Memory B cell (primary cell): ENCODE results near the gene MAGED2.
A peak's percentile ranks its signal among the peaks of the same experiment; 100 is the strongest.
"Not testable (repeated sequence)": the region's sequence is repeated elsewhere in the genome, so short reads cannot be mapped to it uniquely, and the experiment has no call there.

ENCODE experiments used
- ATAC-seq: fragments of 150-1000 bp; cut with Tn5 transposase; 2 replicates; pipeline ENCODE4 v1.10.0; 2021; ENCODE audit warnings: low read depth, mild to moderate bottlenecking, moderate library complexity
- DNase-seq, 2 donors: peaks; one replicate each; pipeline ENCODE4 v3.0.0; 2022; ENCODE audit warnings: low spot score in 2 of 2
- H3K27ac Mint-ChIP-seq: one replicate; pipeline ENCODE4 v1.8.0; 2022; ENCODE audit warnings: mild to moderate bottlenecking, moderate library complexity, mixed read lengths
- H3K27me3 Mint-ChIP-seq: one replicate; pipeline ENCODE4 v1.8.0; 2022; ENCODE audit warnings: mixed read lengths
- H3K36me3 Mint-ChIP-seq: one replicate; pipeline ENCODE4 v1.8.0; 2022; ENCODE audit warnings: mild to moderate bottlenecking, mixed read lengths
- H3K4me1 Mint-ChIP-seq: one replicate; pipeline ENCODE4 v1.8.0; 2022; ENCODE audit warnings: mixed read lengths
- H3K4me3 Mint-ChIP-seq: one replicate; pipeline ENCODE4 v1.8.0; 2022; ENCODE audit warnings: mild to moderate bottlenecking, moderate library complexity, mixed read lengths
- H3K9me3 Mint-ChIP-seq: one replicate; pipeline ENCODE4 v1.8.0; 2022; ENCODE audit warnings: mixed read lengths

The MAGED2 gene, protein sequence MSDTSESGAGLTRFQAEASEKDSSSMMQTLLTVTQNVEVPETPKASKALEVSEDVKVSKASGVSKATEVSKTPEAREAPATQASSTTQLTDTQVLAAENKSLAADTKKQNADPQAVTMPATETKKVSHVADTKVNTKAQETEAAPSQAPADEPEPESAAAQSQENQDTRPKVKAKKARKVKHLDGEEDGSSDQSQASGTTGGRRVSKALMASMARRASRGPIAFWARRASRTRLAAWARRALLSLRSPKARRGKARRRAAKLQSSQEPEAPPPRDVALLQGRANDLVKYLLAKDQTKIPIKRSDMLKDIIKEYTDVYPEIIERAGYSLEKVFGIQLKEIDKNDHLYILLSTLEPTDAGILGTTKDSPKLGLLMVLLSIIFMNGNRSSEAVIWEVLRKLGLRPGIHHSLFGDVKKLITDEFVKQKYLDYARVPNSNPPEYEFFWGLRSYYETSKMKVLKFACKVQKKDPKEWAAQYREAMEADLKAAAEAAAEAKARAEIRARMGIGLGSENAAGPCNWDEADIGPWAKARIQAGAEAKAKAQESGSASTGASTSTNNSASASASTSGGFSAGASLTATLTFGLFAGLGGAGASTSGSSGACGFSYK

DNA sequence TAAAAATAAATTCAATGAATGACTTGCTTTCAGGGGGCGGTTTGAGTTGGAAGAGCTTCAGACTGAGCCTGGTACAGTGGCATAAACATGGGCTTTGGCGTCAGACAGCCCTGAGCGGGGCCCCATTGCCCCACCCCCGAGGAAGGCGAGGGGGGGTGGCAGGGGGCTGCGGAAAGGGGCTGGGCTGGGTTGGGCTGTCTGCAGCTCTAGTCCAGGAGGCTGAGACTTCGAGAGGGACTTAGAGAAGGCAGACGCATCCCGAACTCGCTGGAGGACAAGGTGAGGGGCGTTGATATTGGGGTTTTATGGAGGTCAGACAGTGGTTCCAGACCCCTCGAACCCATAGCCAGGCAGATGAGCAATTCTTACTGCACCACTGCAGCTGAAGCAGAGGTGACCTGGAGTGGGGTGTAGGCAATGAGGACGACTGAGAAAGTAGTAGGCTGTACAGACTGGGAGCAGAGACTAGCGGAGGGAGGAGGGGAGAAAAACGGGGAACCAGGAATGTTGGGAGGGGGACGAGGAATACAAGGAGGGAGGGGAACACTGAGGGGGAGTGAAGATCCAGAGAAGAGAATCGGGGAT is at the start of gene MAGED2:
Gene MAGED2 (plus strand): TSS at position 222 of the 585 bp plus-strand sequence. CDS start 1,587 bp downstream, outside the sequence.
- DNase-seq: no peak
- peaks cover 4% of the 10 kb centered on the region for H3K36me3 Mint-ChIP-seq
- peak within 1 kb of the TSS; percentile 89 for H3K27ac Mint-ChIP-seq
- H3K27me3 Mint-ChIP-seq: no peaks in the 10 kb centered on the region
- ATAC-seq: peak; percentile 31
- H3K4me1 Mint-ChIP-seq: peaks cover 21% of the 10 kb centered on the region
- H3K9me3 Mint-ChIP-seq: no peaks in the 10 kb centered on the region
- peak within 1 kb of the TSS; percentile 89 for H3K4me3 Mint-ChIP-seq

DNA sequence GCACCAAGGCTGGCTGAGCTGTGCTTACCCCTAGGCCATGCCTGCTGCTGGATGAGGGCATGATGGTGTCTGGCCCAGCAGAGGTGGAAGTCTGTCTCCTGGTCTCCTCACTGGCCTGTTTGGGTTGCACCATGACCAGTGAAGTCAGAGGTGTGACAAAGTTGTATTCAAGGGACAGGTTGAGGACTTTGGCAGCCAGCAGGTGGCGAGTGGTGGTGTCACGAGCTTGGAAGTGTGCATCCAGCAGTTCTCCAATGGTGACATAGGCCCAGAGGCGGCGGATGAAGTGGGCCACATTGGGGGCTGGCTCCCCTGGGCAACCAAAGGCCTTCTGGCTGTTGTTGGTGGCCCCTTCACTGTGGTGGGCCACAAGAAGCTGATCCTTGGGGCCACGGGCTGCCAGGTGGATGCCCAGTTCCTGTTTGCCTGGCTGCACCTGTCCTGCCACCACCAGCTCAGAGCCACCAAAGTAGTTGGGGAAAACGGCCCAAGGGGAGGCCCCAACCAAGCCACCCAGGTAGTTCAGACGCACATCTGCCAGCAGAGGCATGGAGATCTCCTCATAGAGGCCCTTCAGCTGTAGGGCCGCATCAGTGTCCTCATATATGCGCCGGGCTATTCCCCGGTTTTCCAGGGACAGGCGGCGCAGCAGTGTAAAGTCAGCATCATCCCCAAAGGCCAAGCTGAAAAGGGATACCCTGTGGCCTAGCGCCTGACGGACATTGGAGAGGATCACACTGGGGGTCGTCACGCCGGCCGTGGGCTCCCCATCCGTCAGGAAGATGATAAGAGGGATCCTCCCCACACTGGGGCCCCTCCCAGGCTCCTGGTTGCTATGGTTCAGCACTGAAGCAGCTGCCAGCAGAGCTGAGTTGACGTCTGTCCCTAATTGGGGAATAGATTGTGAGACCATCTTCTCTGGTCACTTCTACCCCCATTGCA is 49.2 kb upstream of the MAGED2 start:
- no peak overlapping the region for H3K27ac Mint-ChIP-seq

DNA sequence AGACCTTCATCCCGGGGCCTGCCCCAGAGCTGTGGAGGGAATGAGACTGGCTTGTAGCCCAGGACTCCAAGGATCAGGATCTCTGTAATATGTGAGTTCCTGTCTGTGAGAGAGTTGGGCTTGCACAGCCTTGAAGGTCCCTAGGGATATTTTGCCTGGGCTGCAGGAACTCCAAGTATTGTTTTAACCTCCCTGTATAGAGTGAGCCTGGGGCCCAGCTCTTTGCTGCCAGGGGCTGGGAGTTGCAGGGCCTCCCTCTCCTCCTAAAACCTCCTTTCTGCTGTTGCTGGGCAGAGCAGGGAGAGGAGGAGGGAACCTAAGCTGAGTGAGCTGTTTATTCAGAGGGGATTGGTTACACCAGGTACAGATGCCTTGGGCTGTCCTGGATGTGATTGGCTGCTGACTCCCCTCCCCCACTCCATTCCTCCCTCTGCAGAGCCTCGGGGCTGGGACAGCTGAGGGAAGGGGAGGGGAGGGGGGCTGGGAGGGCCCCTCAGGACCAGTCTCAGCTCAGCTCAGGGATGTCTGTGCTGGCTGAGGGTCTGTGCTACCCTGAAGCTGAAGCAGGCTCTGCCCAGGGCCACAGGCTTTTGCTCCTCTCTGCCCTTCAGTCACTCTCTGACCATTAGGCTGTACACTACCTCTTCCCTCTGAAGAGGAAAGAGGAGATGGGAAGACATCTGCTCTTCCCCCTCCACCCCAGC is 33.0 kb upstream of the MAGED2 start:
- H3K4me1 Mint-ChIP-seq, H3K9me3 Mint-ChIP-seq, ATAC-seq, H3K4me3 Mint-ChIP-seq, H3K27ac Mint-ChIP-seq, DNase-seq, H3K27me3 Mint-ChIP-seq, H3K36me3 Mint-ChIP-seq: not testable (repeated sequence)

More for the DNA sequence above, 49.2 kb upstream of the MAGED2 start:
- Mint-ChIP-seq H3K9me3 (peaks cover 5% of the 10 kb centered on the region), H3K4me1 (no peaks in the 10 kb centered on the region), H3K4me3 (no peak overlapping the region), H3K27me3 (peaks cover 8% of the 10 kb centered on the region), H3K36me3 (no peaks in the 10 kb centered on the region)
- DNase-seq (no peak), ATAC-seq (no peak)

DNA sequence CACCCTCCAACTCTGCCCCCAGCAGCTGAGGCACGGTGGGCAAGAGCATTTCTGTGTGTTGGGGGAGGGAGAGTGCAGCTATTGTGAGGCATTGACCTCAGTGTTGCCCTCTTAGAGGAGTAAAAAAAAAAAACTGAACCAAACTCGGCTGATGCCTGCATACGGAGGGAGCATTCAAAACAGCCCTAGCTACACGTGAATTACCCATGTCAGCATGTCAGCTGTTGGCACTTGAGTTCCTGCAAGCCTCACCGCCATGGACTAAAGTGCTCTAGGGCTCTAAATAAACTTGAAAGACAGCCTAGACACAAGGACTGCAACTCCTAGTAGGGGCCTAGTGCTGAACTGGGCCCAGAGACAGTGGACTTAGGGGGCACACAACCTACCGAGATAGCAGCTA is 31.5 kb upstream of the MAGED2 start:
- DNase-seq (no peak), ATAC-seq (no peak)
- Mint-ChIP-seq H3K9me3 (peaks cover 2% of the 10 kb centered on the region), H3K36me3 (peaks cover 4% of the 10 kb centered on the region), H3K27me3 (peaks cover 6% of the 10 kb centered on the region), H3K4me3 (no peak overlapping the region), H3K4me1 (no peaks in the 10 kb centered on the region), H3K27ac (no peak overlapping the region)

DNA sequence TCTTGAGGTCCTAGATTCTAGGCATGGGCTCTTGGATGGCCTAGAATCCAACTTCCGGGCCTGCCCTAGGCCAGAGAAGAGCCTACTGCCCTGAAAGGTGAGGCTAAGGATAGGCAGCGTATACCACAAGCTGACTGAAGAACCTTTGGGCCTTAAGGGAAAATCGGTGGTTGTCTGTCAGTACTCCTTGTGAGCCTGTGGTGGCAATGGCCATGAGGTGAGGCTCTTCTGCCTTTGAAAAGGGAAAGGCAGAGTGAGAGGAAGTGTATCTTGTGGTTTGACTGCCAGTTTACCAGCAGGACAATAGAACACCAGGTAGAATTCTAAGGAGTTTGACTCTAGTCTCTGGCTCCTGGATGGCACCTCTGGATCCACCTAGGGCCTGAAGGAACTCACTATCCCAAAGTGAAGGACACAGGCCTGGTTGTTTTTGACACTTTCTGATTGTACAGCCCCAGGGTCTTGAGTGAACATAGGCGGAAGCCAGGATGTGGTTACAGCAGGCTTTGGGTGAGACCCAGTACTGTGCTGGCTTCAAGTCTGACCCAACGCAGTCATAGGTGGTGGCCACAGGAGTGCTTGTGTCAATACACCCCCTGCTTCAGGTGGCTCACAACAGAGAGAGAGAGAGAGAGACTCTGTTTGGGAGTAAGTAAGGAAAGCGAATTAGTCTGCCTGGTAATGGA is 30.4 kb upstream of the MAGED2 start:
- ATAC-seq (no peak), DNase-seq (no peak)
- H3K27ac Mint-ChIP-seq: no peak overlapping the region
- H3K36me3 Mint-ChIP-seq: peaks cover 2% of the 10 kb centered on the region
- H3K27me3 Mint-ChIP-seq: peaks cover 3% of the 10 kb centered on the region
- H3K9me3 Mint-ChIP-seq: peaks cover under 1% of the 10 kb centered on the region
- H3K4me1 Mint-ChIP-seq: no peaks in the 10 kb centered on the region
- no peak overlapping the region for H3K4me3 Mint-ChIP-seq

DNA sequence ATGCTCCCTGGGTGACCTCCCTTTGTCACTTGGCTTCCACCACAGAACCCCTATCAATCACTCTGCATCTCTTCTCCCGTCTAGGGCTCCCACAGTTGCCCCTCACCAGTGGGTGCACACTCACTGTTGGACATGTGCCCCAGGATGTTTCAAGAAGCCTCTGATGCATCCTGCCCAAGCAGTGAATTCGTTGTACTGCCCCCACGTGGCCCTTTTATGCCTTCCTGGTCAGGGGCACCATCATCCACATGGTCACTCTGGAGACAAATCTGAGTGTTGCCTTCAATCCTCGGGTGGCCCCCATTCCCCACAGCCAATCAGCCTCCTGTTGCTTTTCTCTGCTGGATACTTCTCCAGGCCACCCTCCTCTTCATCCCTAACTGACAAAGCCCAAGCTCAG is 21.6 kb upstream of the MAGED2 start:
- H3K27ac Mint-ChIP-seq: no peak overlapping the region
- H3K27me3 Mint-ChIP-seq: peaks cover 7% of the 10 kb centered on the region

DNA sequence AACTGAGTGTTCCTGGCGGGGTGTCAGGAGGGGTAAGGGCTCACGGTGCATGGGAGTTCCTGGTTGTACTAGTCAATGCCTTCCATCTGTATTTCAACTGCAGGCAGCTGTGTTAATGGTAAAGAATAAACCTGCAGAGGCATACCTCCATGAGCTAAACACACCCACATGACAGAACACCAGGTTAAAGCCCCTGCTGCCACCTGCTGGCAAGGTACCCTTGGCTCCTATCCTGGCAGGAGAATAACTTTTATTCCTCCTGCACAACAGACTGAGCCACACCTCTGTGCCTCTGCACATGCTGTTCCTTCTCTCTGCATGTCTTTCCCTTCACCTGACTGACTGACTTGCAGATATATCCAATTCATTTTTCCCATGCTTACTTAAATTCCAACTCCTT is 20.6 kb upstream of the MAGED2 start:
- no peak overlapping the region for H3K27ac Mint-ChIP-seq
- no peaks in the 10 kb centered on the region for H3K36me3 Mint-ChIP-seq
- peak; percentile 69 for ATAC-seq
- H3K4me1 Mint-ChIP-seq: peaks cover 6% of the 10 kb centered on the region
- no peak overlapping the region for H3K4me3 Mint-ChIP-seq
- H3K9me3 Mint-ChIP-seq: no peaks in the 10 kb centered on the region
- peak in 1 of 2 donors; percentile 14 for DNase-seq
- H3K27me3 Mint-ChIP-seq: peaks cover 7% of the 10 kb centered on the region

More for the DNA sequence above, 21.6 kb upstream of the MAGED2 start:
- no peak overlapping the region for H3K4me3 Mint-ChIP-seq
- H3K4me1 Mint-ChIP-seq: peaks cover 6% of the 10 kb centered on the region
- no peaks in the 10 kb centered on the region for H3K9me3 Mint-ChIP-seq
- DNase-seq (no peak), ATAC-seq (no peak)
- H3K36me3 Mint-ChIP-seq: no peaks in the 10 kb centered on the region

DNA sequence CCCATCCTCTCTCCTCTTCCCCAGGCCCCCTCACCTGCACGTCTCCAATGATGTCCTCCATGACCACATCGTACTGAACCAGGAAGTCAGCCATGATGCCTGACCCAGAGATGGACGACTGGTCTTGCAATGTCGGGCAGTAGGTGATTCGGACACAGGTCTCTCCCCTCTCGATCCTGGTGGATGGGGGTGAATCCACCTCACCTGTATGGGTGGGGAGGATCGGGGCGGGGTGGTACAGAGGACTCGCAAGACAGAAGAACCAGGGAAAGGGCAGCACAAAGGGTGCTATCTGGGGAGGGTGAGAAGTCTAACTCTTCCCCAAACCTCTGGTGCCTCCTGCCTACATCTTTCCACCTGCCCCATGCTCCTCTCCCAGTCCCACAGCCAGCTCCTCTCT is 19.1 kb upstream of the MAGED2 start:
- H3K27me3 Mint-ChIP-seq: peaks cover 7% of the 10 kb centered on the region
- peaks cover 6% of the 10 kb centered on the region for H3K4me1 Mint-ChIP-seq
- no peak overlapping the region for H3K4me3 Mint-ChIP-seq
- no peaks in the 10 kb centered on the region for H3K9me3 Mint-ChIP-seq
- H3K36me3 Mint-ChIP-seq: no peaks in the 10 kb centered on the region
- no peak overlapping the region for H3K27ac Mint-ChIP-seq
- no peak for ATAC-seq
- DNase-seq: no peak

DNA sequence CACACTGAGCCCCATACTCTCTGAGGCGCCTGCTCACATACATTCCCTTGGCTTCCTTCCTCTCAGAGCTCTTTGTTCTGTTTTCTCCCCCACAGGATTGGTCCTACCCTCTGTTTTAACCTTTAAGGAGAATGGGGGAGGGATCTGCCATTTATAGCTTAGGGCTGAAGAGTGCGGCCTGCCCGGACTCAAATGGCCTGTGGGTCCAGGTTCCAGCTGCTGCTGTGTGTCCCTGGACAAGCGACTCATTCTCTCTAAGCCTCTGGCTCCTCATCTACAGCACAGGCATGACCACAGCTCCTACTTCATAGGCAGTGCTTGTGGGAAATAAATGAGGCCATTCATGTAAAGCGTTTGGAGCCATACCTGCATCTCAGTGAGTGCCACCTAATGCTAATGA is 18.1 kb upstream of the MAGED2 start:
- H3K36me3 Mint-ChIP-seq, DNase-seq, H3K4me1 Mint-ChIP-seq, H3K27ac Mint-ChIP-seq, H3K4me3 Mint-ChIP-seq, ATAC-seq, H3K9me3 Mint-ChIP-seq, H3K27me3 Mint-ChIP-seq: not testable (repeated sequence)

DNA sequence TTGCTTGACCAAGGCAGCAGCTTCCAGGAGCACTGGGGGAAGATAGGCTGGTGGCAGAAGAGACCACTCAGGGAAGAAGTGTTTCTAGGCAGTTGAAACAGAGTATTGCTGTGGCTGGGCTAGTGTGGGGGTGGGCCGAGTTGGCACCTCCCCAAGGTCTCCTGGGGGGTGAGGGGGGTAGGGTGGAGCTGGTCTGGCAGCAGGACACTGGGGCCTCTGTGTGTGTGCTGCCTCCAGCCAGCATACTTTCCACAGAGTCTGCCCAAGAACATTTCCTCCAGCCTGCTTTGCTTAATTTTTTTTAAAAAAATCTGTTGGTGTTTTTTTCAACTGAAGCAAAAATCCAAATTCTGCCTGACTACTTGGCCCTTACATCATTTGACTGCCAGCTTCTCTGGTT is 13.5 kb upstream of the MAGED2 start:
- no peaks in the 10 kb centered on the region for H3K36me3 Mint-ChIP-seq
- DNase-seq (no peak), ATAC-seq (no peak)
- H3K4me3 Mint-ChIP-seq: no peak overlapping the region
- no peaks in the 10 kb centered on the region for H3K27me3 Mint-ChIP-seq
- no peak overlapping the region for H3K27ac Mint-ChIP-seq
- H3K9me3 Mint-ChIP-seq: no peaks in the 10 kb centered on the region
- no peaks in the 10 kb centered on the region for H3K4me1 Mint-ChIP-seq

DNA sequence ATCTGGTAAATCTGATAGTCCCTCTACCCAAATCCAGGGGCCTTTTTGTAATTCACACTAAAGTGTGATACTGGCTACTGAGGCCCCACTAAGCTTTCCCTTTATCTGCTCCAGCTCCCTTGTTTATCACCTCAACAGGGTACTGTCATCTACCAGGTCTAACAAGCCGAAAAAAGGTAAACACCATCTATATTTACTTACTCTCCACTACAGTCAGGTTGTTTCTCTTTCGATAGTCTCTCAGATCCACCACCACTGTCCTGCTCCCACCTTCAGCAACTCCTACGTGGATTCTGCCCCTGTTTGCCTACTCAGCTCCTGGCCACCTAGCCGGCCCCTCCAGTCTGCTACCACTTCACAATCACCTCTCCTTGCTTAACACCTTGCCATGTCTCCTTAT is 12.8 kb upstream of the MAGED2 start:
- H3K36me3 Mint-ChIP-seq: no peaks in the 10 kb centered on the region
- DNase-seq (no peak), ATAC-seq (no peak)
- H3K27ac Mint-ChIP-seq: no peak overlapping the region
- no peaks in the 10 kb centered on the region for H3K27me3 Mint-ChIP-seq
- no peaks in the 10 kb centered on the region for H3K4me1 Mint-ChIP-seq
- no peak overlapping the region for H3K4me3 Mint-ChIP-seq
- H3K9me3 Mint-ChIP-seq: no peaks in the 10 kb centered on the region

DNA sequence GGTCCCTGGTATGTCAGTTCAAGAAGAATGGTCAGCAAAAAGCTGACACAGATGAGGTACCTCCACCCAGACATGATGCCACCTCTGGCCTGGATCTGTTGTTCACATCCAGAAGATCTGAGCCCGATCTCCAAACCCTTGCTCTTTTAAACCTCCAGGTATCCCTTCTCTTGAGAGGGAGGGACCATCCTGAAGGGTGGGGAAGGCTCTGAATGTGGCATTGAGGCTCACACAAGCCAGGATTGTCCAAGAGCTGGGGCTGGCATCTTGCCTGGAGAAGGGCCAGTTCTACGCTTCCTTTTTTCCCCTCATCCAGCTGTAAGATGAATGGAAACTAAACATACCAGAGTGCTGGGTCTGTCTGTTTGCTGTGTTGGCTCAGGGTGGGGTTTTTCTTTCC is 9.4 kb upstream of the MAGED2 start, which contains the start of gene ITIH6:
Gene ITIH6 (minus strand): TSS at position 119 of the 400 bp plus-strand sequence. CDS start 45 bp downstream, at position 74.
- Mint-ChIP-seq H3K4me3 (no peak within 1 kb of the TSS), H3K27me3 (no peaks in the 10 kb centered on the region), H3K27ac (no peak within 1 kb of the TSS), H3K36me3 (no peaks in the 10 kb centered on the region), H3K4me1 (no peaks in the 10 kb centered on the region), H3K9me3 (no peaks in the 10 kb centered on the region)
- DNase-seq (no peak), ATAC-seq (no peak)

DNA sequence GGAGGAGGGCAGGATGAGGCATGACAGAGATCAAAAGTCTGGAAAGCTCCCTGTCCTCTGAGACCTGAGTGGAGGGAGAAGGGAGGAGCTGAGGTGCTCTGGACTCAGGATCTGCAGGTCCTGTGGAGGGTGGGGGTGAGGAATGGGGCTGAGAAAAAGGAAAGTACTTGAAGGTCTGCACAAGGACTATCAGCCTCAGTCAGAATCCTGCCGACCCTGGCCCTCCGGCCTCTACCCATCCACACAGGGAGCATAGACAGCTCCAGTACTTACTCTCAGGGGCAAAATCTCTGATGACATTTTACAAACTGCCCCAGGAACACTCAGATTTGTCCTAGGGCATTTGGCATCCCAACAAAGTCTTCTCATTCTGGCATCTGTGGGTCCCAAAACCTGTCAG is 8.5 kb upstream of the MAGED2 start:
- Mint-ChIP-seq H3K4me1 (no peaks in the 10 kb centered on the region), H3K27me3 (no peaks in the 10 kb centered on the region), H3K36me3 (no peaks in the 10 kb centered on the region), H3K27ac (no peak overlapping the region), H3K4me3 (no peak overlapping the region), H3K9me3 (no peaks in the 10 kb centered on the region)
- ATAC-seq (no peak), DNase-seq (no peak)
